LNCaP clone FGC (cell line): ENCODE results near the gene SNX13.

Experiments
- DNase-seq: peaks from one replicate; pipeline ENCODE4 v3.0.0-alpha.2; 2011; ENCODE audit warnings: low read depth
- H3K4me3 ChIP-seq: 2 replicates; pipeline ENCODE4 v1.5.1; 2011; ENCODE audit warnings: mild to moderate bottlenecking, low read depth, low read length, control low read depth
- CTCF ChIP-seq: IDR thresholded peaks from 2 replicates; pipeline ENCODE4 v1.5.1; 2012; ENCODE audit warnings: mild to moderate bottlenecking; ENCODE audit not compliant: control insufficient read depth, insufficient read depth; ENCODE audit errors: extremely low read depth

Gene SNX13

GRCh38 chr7:17939211-17939605 lies 1.1 kb downstream of the SNX13 start:
- DNase-seq, result no peak
- no peak for TF ChIP-seq CTCF
- peak overlapping the region; percentile 95 for H3K4me3 ChIP-seq

GRCh38 chr7:17937506-17938120 lies 2.7 kb downstream of the SNX13 start:
- no peak for DNase-seq
- TF ChIP-seq CTCF, result no peak
- no peak overlapping the region for H3K4me3 ChIP-seq

- no peak for DNase-seq
- no peak overlapping the region for H3K4me3 ChIP-seq
- no peak for TF ChIP-seq CTCF
Observed at GRCh38 chr7:17936321-17936720, 4.0 kb downstream of the SNX13 start.

GRCh38 chr7:17934612-17935240 lies 5.6 kb downstream of the SNX13 start:
- DNase-seq, result no peak
- H3K4me3 ChIP-seq, result no peak overlapping the region
- TF ChIP-seq CTCF, result no peak

GRCh38 chr7:17934094-17934493 lies 6.2 kb downstream of the SNX13 start:
- no peak overlapping the region for H3K4me3 ChIP-seq
- no peak for DNase-seq
- TF ChIP-seq CTCF, result no peak

GRCh38 chr7:17932770-17933169 lies 7.5 kb downstream of the SNX13 start:
- DNase-seq, result no peak
- no peak for TF ChIP-seq CTCF
- no peak overlapping the region for H3K4me3 ChIP-seq

GRCh38 chr7:17931069-17931468 lies 9.2 kb downstream of the SNX13 start:
- TF ChIP-seq CTCF, result no peak
- DNase-seq, result no peak
- H3K4me3 ChIP-seq, result no peak overlapping the region
